GM18867 (cell line): ENCODE data around the gene APOO.

ENCODE experiments used
- ATAC-seq: cut with Tn5 transposase; IDR thresholded peaks from one replicate; pipeline ENCODE4 v1.9.1; 2021; ENCODE audit warnings: mild to moderate bottlenecking, moderate library complexity; ENCODE audit not compliant: unreplicated experiment

Gene APOO

GRCh38 chrX:23788946-23789345 is 118.8 kb downstream of the APOO start:
- ATAC-seq: no peak

GRCh38 chrX:23788521-23788920 is 119.2 kb downstream of the APOO start:
- ATAC-seq: peak; percentile 47

GRCh38 chrX:23787745-23788118 is 120.0 kb downstream of the APOO start:
- no peak for ATAC-seq

GRCh38 chrX:23786268-23786815 is 121.4 kb downstream of the APOO start:
- no peak for ATAC-seq

- no peak for ATAC-seq
These were observed 122.2 kb downstream of the APOO start for GRCh38 chrX:23785580-23785979.

- ATAC-seq: no peak
These were observed 123.0 kb downstream of the APOO start for GRCh38 chrX:23784470-23785331.

- no peak for ATAC-seq
These were observed 123.9 kb downstream of the APOO start for GRCh38 chrX:23783589-23784469.
